Spleen (tissue), 11 donors: ENCODE data around the gene GUCA2B. TPM values are rescaled to one million over a fixed set of nuclear protein-coding genes. Genes with fewer than 3 reads are reported as not detected.

Experiments used
- DNase-seq: peaks from one replicate; pipeline ENCODE4 v3.0.0-alpha.2; 2020
- H3K27ac ChIP-seq, 8 donors: fragments of 200-600 bp; sonication (generic) in 7 of 8; 1 replicate in 4 of 8; 2 replicates in 4 of 8; pipeline versions ENCODE4 v1.5.0 to v1.8.0; 2016 to 2021; ENCODE audit warnings: inconsistent platforms in 4 of 8, mild to moderate bottlenecking in 4 of 8, moderate library complexity in 1 of 8
- H3K27me3 ChIP-seq, 7 donors: fragments of 200-600 bp; sonication (generic) in 6 of 7; replicated peaks in 1 of 7; 1 replicate in 4 of 7; 2 replicates in 3 of 7; pipeline versions ENCODE4 v1.5.0 to v1.8.0; 2016 to 2021; ENCODE audit warnings: inconsistent platforms in 3 of 7, mild to moderate bottlenecking in 1 of 7
- H3K36me3 ChIP-seq, 6 donors: fragments of 200-600 bp; sonication (generic) in 5 of 6; 1 replicate in 4 of 6; 2 replicates in 2 of 6; pipeline versions ENCODE4 v1.5.0 to v1.8.0; 2016 to 2021; ENCODE audit warnings: inconsistent platforms in 2 of 6
- H3K4me1 ChIP-seq, 6 donors: fragments of 200-600 bp; sonication (generic) in 5 of 6; 1 replicate in 3 of 6; 2 replicates in 3 of 6; pipeline versions ENCODE4 v1.5.0 to v1.8.0; 2016 to 2021; ENCODE audit warnings: inconsistent platforms in 3 of 6
- H3K4me3 ChIP-seq, 8 donors: fragments of 200-600 bp; sonication (generic) in 7 of 8; 1 replicate in 4 of 8; 2 replicates in 4 of 8; pipeline versions ENCODE4 v1.5.0 to v1.8.0; 2016 to 2021; ENCODE audit warnings: inconsistent platforms in 4 of 8, mild to moderate bottlenecking in 4 of 8, moderate library complexity in 2 of 8
- H3K9me3 ChIP-seq, 8 donors: fragments of 200-600 bp; sonication (generic) in 7 of 8; 1 replicate in 4 of 8; 2 replicates in 4 of 8; pipeline versions ENCODE4 v1.5.0 to v1.8.0; 2016 to 2021; ENCODE audit warnings: inconsistent platforms in 4 of 8
- CTCF ChIP-seq, 11 experiments: fragments of 200-600 bp in 7 of 11; fragments of 450-650 bp in 4 of 11; sonication (generic) in 4 of 11; IDR thresholded peaks in 8 of 11; conservative IDR thresholded peaks in 3 of 11; 1 replicate in 7 of 11; 2 replicates in 4 of 11; pipeline versions ENCODE4 v1.4.0 to v1.8.0; 2016 to 2021; ENCODE audit warnings: antibody characterized with exemption in 11 of 11, inconsistent platforms in 4 of 11, mild to moderate bottlenecking in 1 of 11
- POLR2A ChIP-seq, 3 donors: fragments of 450-650 bp; IDR thresholded peaks; one replicate each; pipeline ENCODE4 v1.5.1; 2017; ENCODE audit warnings: antibody characterized with exemption in 3 of 3, mild to moderate bottlenecking in 1 of 3
- POLR2AphosphoS5 ChIP-seq, 3 donors: sonication (generic); formaldehyde crosslinking; IDR thresholded peaks; one replicate each; pipeline ENCODE4 v1.5.1; 2017; ENCODE audit warnings: antibody characterized with exemption in 3 of 3
- WGBS, 5 donors: extraction: QIAGEN DNeasy Blood & Tissue Kit in 3 of 5; methylation state at CpG; one replicate each; pipeline versions ENCODE4 v1.1.5 to v1.1.7; 2013 to 2018; 5-methylcytosine and 5-hydroxymethylcytosine counted together
- intact Hi-C: fragments of 100-400 bp; cut with DNase I; formaldehyde crosslinking; loops from one replicate; pipeline ENCODE4 v1.15.0; 2023; ENCODE audit warnings: low total_unique reads
- polyA plus RNA-seq, 3 donors: library from polyadenylated mRNA; stranded (reverse); fragments of 200-250 nt; gene quantifications; one replicate each; pipeline ENCODE4 v1.2.1, GENCODE V29; 2013
- total RNA-seq, 7 donors: library from RNA; depleted of rRNA in 3 of 7; stranded (reverse); fragments of >200 nt in 3 of 7; fragmentation: NEBNext Ultra II Directional in 4 of 7; extraction: Animal tissue kit (Norgen Biotek cat#: 25700) in 4 of 7; gene quantifications; one replicate each; pipeline versions ENCODE4 v1.1.0 to v1.2.1, GENCODE V29; 2016 to 2021
- donor health status: healthy with polysubstance abuse.
- donor health status: DM: no; HTN: no; CAD: no; lungs with moderate emphysema.
- donor health status: DM: no; HTN: no; CAD: no.
- donor health status: Bipolar disorder and iron deficiency.
- donor health status: healthy.
- donor health status: DM: no; HTN: no; CAD: no.
- donor health status: DM: yes; HTN: yes; CAD: no.

GUCA2B gene
- total and polyA plus RNA-seq, 10 donors: not detected

- 82 to 89% (median 85%) methylated on average over 6 of the region's 6 CpGs for WGBS, 5 donors
- Histone ChIP-seq H3K9me3 (no peaks in the 10 kb centered on the region), H3K27me3 (no peaks in the 10 kb centered on the region), H3K4me3 (no peak overlapping the region), H3K27ac (peak overlapping the region in 2 of 8 donors; percentile 29 to 40), H3K4me1 (peaks cover 0 to 8% (median 0%) of the 10 kb centered on the region in 6 donors), H3K36me3 (peaks cover 0 to 96% (median 27%) of the 10 kb centered on the region in 6 donors)
- DNase-seq: no peak
- intact Hi-C loops: no loop called here
- TF ChIP-seq POLR2AphosphoS5 (IDR thresholded peaks at IDR 0.05) (no peak), POLR2A (IDR thresholded peaks at IDR 0.05) (no peak), CTCF (IDR thresholded peaks at IDR 0.05 in 8 of 11, conservative IDR thresholded peaks at IDR 0.05 in 3 of 11) (no peak)
Measured at GRCh38 chr1:42183957-42184268, 30.7 kb downstream of the GUCA2B start.

- no peak overlapping the region for H3K27ac ChIP-seq
- H3K9me3 ChIP-seq: no peaks in the 10 kb centered on the region
- H3K27me3 ChIP-seq: no peaks in the 10 kb centered on the region
- no peak for TF ChIP-seq CTCF (IDR thresholded peaks at IDR 0.05 in 8 of 11, conservative IDR thresholded peaks at IDR 0.05 in 3 of 11)
- no peak for TF ChIP-seq POLR2AphosphoS5 (IDR thresholded peaks at IDR 0.05)
- no peak for TF ChIP-seq POLR2A (IDR thresholded peaks at IDR 0.05)
- H3K4me3 ChIP-seq: no peak overlapping the region
- no peak for DNase-seq
- intact Hi-C loops: no loop called here
- WGBS, 5 donors: 57 to 89% (median 82%) methylated on average over 3 of the region's 3 CpGs
- peaks cover 0 to 4% (median 0%) of the 10 kb centered on the region in 6 donors for H3K4me1 ChIP-seq
- H3K36me3 ChIP-seq: peaks cover 0 to 96% (median 29%) of the 10 kb centered on the region in 6 donors
Measured at GRCh38 chr1:42184616-42185015, 31.4 kb downstream of the GUCA2B start.

GRCh38 chr1:42186152-42186551 lies 32.9 kb downstream of the GUCA2B start:
- no peaks in the 10 kb centered on the region for H3K4me1 ChIP-seq
- H3K36me3 ChIP-seq: peaks cover 0 to 97% (median 36%) of the 10 kb centered on the region in 6 donors
- no peaks in the 10 kb centered on the region for H3K9me3 ChIP-seq
- TF ChIP-seq CTCF (IDR thresholded peaks at IDR 0.05 in 8 of 11, conservative IDR thresholded peaks at IDR 0.05 in 3 of 11) (no peak), POLR2AphosphoS5 (IDR thresholded peaks at IDR 0.05) (no peak), POLR2A (IDR thresholded peaks at IDR 0.05) (no peak)
- H3K27me3 ChIP-seq: no peaks in the 10 kb centered on the region
- WGBS, 5 donors: 81 to 94% (median 90%) methylated on average over 3 of the region's 3 CpGs
- H3K27ac ChIP-seq: no peak overlapping the region
- intact Hi-C loops: no loop called here
- DNase-seq: no peak
- H3K4me3 ChIP-seq: no peak overlapping the region

- peaks cover 0 to 99% (median 49%) of the 10 kb centered on the region in 6 donors for H3K36me3 ChIP-seq
- no peak overlapping the region for H3K27ac ChIP-seq
- TF ChIP-seq POLR2AphosphoS5 (IDR thresholded peaks at IDR 0.05) (no peak), POLR2A (IDR thresholded peaks at IDR 0.05) (no peak), CTCF (IDR thresholded peaks at IDR 0.05 in 8 of 11, conservative IDR thresholded peaks at IDR 0.05 in 3 of 11) (no peak)
- intact Hi-C loops: no loop called here
- DNase-seq: no peak
- no peak overlapping the region for H3K4me3 ChIP-seq
- 94 to 98% (median 96%) methylated on average over 6 of the region's 6 CpGs for WGBS, 5 donors
- H3K4me1 ChIP-seq: no peaks in the 10 kb centered on the region
- no peaks in the 10 kb centered on the region for H3K9me3 ChIP-seq
- no peaks in the 10 kb centered on the region for H3K27me3 ChIP-seq
Measured at GRCh38 chr1:42189931-42190853, 37.0 kb downstream of the GUCA2B start.
